ENCODE data around the gene GTSE1.
A peak's percentile ranks its signal among the peaks of the same experiment; 100 is the strongest.

Gene GTSE1

DNA sequence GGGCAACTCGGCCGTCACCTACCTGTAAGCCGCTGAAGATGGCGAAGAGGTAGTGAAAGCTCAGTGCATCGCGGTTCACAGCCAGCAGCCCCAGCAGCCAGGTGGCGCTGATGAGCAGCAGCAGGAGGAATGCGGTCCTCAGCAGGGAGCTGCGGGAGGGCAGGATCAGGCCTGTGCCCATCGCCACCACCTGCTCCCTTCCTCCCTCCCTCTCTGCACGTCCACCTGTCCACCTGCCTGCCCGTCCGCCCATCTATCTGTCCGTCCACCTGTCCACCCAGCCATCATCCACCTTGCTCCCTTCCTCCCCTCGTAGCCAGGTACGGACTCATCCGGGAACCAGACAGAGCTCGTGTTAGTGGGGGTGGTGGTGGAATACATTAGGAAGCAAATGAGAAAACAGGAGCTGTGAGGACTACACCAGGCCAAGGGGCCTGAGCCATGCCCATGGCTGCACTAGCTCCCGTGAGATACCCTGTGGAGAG is 71.1 kb downstream of the GTSE1 start:
- in situ Hi-C loops (cut with HindIII; ENCODE audit: low sequenced_read_pairs) = no loop called here
- TF ChIP-seq, protein P1, sequence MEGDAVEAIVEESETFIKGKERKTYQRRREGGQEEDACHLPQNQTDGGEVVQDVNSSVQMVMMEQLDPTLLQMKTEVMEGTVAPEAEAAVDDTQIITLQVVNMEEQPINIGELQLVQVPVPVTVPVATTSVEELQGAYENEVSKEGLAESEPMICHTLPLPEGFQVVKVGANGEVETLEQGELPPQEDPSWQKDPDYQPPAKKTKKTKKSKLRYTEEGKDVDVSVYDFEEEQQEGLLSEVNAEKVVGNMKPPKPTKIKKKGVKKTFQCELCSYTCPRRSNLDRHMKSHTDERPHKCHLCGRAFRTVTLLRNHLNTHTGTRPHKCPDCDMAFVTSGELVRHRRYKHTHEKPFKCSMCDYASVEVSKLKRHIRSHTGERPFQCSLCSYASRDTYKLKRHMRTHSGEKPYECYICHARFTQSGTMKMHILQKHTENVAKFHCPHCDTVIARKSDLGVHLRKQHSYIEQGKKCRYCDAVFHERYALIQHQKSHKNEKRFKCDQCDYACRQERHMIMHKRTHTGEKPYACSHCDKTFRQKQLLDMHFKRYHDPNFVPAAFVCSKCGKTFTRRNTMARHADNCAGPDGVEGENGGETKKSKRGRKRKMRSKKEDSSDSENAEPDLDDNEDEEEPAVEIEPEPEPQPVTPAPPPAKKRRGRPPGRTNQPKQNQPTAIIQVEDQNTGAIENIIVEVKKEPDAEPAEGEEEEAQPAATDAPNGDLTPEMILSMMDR (IDR thresholded peaks at IDR 0.05; ENCODE audit: low read depth, low read length, missing control alignments) = peak; percentile 80
- no peak for DNase-seq (ENCODE audit: low read depth)
- H3K4me3 ChIP-seq (ENCODE audit: low read depth, low read length) = no peak overlapping the region

DNA sequence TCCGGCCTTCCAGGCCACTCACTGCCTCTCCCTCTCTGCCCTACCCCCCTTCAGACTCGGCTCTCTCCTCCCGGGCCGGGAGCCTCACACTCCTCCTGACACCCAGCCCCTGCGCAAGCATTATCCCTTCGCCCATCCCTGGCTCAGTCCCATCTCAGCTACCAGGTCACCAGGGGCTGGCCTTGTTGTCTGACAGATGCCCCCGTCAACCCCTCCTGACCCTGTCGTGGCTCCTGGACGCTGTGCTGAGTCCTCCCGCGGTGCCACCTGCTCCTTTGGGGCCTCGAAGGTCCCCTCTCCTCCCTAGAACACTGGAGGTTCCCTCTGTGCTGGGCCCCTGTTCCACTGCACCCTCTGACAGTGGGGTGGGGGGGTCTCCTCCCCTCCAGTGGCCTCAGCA is 71.8 kb downstream of the GTSE1 start:
- H3K4me3 ChIP-seq (ENCODE audit: low read depth, low read length) = no peak overlapping the region
- in situ Hi-C loops (cut with HindIII; ENCODE audit: low sequenced_read_pairs) = no loop called here
- TF ChIP-seq, protein P1 (IDR thresholded peaks at IDR 0.05; ENCODE audit: low read depth, low read length, missing control alignments) = no peak
- no peak for DNase-seq (ENCODE audit: low read depth)

DNA sequence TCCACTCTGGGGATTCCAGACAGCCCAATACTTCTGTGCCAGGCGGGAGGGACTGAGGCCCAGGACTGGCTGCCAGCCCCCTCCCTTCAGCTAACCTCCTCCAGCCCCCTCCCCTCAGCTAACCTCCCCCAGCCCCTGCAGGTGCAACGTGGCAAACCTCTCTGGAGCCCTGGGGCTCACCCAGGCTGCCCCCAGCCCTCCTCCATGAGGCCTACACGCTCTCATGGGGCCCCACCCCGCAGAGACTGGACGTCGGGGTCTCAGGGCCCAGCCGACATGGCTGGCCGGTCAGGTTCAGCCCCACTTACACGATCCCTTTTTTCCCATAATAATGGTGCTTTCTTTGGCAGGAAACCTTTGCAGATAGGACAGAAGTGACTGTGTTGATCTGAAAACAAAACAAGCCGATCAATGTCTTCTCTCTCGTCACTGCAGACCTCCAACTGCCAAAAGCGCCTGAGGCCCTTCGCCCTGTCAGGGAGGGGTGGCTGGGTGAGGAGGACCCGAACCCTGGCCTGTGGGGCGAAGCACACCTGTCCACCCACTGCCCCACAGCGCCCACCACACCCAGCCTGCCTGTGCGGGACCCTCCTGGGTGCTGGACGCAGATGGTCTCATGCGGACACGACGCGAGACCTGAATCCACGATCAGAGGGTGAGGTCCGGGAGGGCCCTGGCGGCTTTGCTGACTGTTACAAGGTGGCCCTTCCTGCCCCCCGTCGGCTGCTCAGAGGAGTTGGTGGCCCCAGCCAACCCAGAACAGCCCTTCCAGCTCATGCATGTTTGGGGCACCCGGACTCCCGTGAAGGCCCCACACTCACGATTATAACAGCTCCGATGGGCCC is 72.4 kb downstream of the GTSE1 start:
- no peak overlapping the region for H3K4me3 ChIP-seq (ENCODE audit: low read depth, low read length)
- TF ChIP-seq, protein P1 (IDR thresholded peaks at IDR 0.05; ENCODE audit: low read depth, low read length, missing control alignments) = no peak
- in situ Hi-C loops (cut with HindIII; ENCODE audit: low sequenced_read_pairs) = no loop called here
- no peak for DNase-seq (ENCODE audit: low read depth)

DNA sequence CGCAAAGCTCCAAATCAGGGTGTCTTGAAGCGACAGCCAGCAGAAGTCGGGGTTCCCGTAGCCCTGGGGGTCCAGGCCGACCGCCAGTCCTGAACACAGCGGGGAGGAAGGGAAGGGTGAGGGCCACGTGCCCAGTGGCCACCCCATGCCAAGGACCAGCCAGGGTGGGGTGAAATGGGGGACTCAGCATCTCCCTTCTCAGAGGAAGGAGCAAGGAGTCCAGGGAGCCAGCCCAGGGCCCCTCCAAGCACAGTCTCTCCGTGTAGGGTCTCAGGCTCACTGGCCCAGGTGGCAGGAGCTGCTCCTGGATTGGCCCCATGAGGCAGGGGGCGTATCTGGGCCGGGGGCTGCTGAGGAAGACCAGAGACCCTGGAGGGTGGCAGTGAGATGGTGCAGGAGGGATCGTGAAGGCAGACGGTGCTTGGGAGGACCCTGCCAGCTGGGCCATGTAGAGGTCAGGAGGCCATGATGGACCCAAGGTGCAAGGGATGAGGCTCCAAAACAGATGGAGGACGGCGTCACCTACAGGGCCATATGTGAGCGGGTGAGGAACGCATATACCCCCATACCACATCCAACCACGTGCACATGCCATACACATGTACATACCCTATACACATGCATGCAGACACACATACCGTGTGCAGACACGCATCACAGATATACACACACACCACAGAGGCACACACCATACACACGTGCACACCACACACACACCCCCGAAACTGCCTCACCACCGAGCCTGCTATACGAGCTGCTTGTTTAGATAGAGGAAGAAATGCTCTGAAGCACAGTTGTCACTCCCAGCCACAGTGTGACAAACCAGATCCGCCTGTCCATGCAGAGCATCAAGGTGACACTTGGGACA is 73.3 kb downstream of the GTSE1 start:
- no peak for DNase-seq (ENCODE audit: low read depth)
- in situ Hi-C loops (cut with HindIII; ENCODE audit: low sequenced_read_pairs) = no loop called here
- no peak overlapping the region for H3K4me3 ChIP-seq (ENCODE audit: low read depth, low read length)
- TF ChIP-seq, protein P1 (IDR thresholded peaks at IDR 0.05; ENCODE audit: low read depth, low read length, missing control alignments) = no peak

DNA sequence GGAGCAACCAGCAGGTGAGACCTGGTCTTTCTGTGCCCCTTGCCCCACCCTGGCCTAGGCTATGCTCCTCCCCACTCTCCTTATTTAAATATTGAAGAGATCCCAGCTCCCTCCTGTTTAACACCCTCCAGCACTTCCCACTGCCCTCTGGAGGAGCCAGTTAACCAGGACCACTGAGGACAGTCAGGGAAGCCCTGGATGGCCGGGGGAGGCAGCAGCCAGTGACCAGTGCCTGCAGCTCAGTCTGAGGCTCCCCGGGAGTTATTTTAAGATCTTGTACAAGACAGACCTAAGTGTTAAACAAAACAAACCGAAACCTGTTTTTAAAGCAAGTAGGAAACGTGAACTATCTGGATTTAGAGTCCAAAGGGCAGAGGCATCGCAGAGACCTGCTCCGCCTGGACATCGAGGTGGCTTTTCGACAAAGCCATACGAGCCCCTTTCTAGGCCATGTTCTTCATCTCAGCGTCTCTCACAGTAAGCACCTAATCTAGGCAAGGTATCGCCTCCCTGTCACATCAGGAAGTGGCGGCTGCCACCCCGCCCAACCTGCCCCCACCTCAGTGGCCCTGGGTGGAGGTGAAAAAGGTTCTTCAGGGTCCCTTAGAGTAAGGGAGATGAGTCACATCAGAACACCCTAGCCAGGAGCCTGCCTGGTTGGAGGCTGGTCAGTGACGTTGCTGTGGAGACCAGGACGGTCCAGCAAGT is 74.1 kb downstream of the GTSE1 start:
- TF ChIP-seq, protein P1 (IDR thresholded peaks at IDR 0.05; ENCODE audit: low read depth, low read length, missing control alignments) = no peak
- in situ Hi-C loops (cut with HindIII; ENCODE audit: low sequenced_read_pairs) = no loop called here
- DNase-seq (ENCODE audit: low read depth) = no peak
- H3K4me3 ChIP-seq (ENCODE audit: low read depth, low read length) = no peak overlapping the region

DNA sequence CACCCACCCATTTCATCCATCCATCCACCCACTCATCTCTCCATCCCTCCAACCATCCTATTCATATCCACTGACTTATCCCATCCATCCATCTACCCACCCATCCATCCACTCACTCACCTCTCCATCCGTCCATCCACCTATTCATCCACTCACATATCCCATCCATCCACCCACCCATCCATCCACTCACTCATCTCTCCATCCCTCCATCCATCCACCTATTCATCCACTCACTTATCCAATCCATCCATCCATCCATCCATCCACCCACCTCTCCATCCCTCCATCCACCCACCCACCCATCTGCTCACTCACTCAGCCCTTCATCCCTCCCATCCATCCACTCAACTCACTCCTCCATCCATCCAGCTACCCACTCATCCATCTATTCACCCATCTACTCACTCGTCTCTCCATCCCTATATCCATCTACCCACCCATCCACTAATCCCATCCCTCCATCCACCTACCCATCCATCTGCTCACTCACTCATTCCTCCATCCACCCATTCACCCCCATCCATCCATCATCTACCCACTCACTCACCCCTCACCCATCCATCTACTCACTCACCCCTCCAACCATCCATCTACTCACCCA is 75.1 kb downstream of the GTSE1 start:
- no peak for DNase-seq (ENCODE audit: low read depth)
- H3K4me3 ChIP-seq (ENCODE audit: low read depth, low read length) = no peak overlapping the region
- TF ChIP-seq, protein P1 (IDR thresholded peaks at IDR 0.05; ENCODE audit: low read depth, low read length, missing control alignments) = no peak
- in situ Hi-C loops (cut with HindIII; ENCODE audit: low sequenced_read_pairs) = no loop called here
